Esophagus muscularis mucosa (tissue), 4 donors: ENCODE results near the gene XPO6. TPM values are rescaled to one million over a fixed set of nuclear protein-coding genes. Genes with fewer than 3 reads are reported as not detected.

Source experiments
- DNase-seq: peaks from one replicate; pipeline ENCODE4 v3.0.0-alpha.2; 2017; ENCODE audit errors: extremely low spot score
- H3K27ac ChIP-seq, 4 donors: fragments of 200-600 bp; sonication (generic); replicated peaks in 1 of 4; 1 replicate in 3 of 4; 2 replicates in 1 of 4; pipeline ENCODE4 v1.5.1; 2016 to 2019; ENCODE audit warnings: mild to moderate bottlenecking in 1 of 4
- H3K27me3 ChIP-seq, 4 donors: fragments of 200-600 bp; sonication (generic); one replicate each; pipeline versions ENCODE4 v1.5.1 to v1.6.0; 2016 to 2019
- H3K36me3 ChIP-seq, 4 donors: fragments of 200-600 bp; sonication (generic); one replicate each; pipeline ENCODE4 v1.5.1; 2016 to 2019
- H3K4me1 ChIP-seq, 4 donors: fragments of 200-600 bp; sonication (generic); one replicate each; pipeline ENCODE4 v1.5.1; 2016 to 2019
- H3K4me3 ChIP-seq, 4 donors: fragments of 200-600 bp; sonication (generic); 1 replicate in 2 of 4; 2 replicates in 2 of 4; pipeline ENCODE4 v1.5.1; 2016 to 2019; ENCODE audit warnings: mild to moderate bottlenecking in 4 of 4, moderate library complexity in 1 of 4
- H3K9me3 ChIP-seq, 4 donors: fragments of 200-600 bp; sonication (generic); 1 replicate in 3 of 4; 2 replicates in 1 of 4; pipeline ENCODE4 v1.5.1; 2016 to 2019
- EP300 ChIP-seq: sonication (generic); formaldehyde crosslinking; IDR thresholded peaks from one replicate; pipeline ENCODE4 v1.6.1; 2017; ENCODE audit warnings: antibody characterized with exemption
- POLR2A ChIP-seq: fragments of 450-650 bp; IDR thresholded peaks from one replicate; pipeline ENCODE4 v1.6.1; 2017; ENCODE audit warnings: antibody characterized with exemption, moderate library complexity, mild to moderate bottlenecking, low read depth
- POLR2AphosphoS5 ChIP-seq, 2 donors: sonication (generic); formaldehyde crosslinking; IDR thresholded peaks; one replicate each; pipeline ENCODE4 v1.6.1; 2017; ENCODE audit warnings: antibody characterized with exemption in 2 of 2
- WGBS: methylation state at CpG from one replicate; pipeline ENCODE4 v1.1.5; 2018; 5-methylcytosine and 5-hydroxymethylcytosine counted together
- intact Hi-C: fragments of 100-400 bp; cut with DNase I; formaldehyde crosslinking; loops from one replicate; pipeline ENCODE4 v1.15.1; 2023
- total RNA-seq, 4 donors: library from RNA; depleted of rRNA; stranded (reverse); fragments of >200 nt; gene quantifications; one replicate each; pipeline versions ENCODE4 v1.1.0 to v1.2.1, GENCODE V29; 2016
- TF ChIP-seq, protein P1 (sequence below), 3 experiments: fragments of 200-600 bp in 2 of 3; fragments of 450-650 bp in 1 of 3; sonication (generic) in 2 of 3; IDR thresholded peaks; one replicate each; pipeline ENCODE4 v1.5.1; 2017 to 2019; ENCODE audit warnings: antibody characterized with exemption in 3 of 3, mild to moderate bottlenecking in 2 of 3, moderate library complexity in 1 of 3

XPO6 gene
- total RNA-seq, 4 donors from 2014 or later, result 39.0 to 68.3 (median 51.1) TPM

DNA sequence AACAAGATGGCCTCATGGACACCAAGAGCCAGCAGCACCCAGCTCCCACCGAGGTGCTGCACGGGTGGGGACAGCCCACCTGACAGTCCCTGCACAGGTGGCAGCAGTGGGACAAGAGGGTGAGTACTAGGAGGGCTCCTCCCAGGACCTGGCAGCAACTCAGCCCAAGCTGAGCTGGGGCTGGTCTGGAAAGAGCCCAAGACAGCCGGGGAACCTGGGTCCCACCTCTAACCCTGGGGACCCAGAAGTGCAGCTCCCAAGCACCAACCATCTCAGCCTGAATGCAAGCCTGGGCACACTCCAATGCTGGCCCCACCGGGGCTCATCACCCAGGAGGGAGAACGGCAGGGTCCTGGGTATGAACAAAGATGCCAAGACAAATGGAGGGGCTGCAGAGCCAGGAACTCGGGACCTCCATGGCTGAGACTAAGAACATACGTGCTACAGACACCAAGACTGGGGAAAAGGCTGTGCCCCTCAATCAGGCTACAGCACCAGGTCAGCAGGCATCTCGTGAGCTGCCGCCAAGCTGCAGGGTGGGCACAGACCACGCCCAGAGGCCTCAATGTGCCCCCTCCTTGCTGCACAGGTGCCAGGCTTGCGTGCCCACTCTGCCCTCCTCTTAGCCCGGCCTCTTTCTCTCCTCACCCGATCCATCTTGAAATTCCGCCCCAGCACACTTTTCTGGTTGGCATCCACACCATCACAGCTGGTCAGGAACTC lies 110.8 kb downstream of the XPO6 start:
- 95% methylated on average over 9 of the region's 14 CpGs for WGBS
- no peaks in the 10 kb centered on the region for H3K27me3 ChIP-seq
- no peak for DNase-seq
- no peaks in the 10 kb centered on the region for H3K4me1 ChIP-seq
- H3K27ac ChIP-seq, result no peak overlapping the region
- TF ChIP-seq, protein P1, sequence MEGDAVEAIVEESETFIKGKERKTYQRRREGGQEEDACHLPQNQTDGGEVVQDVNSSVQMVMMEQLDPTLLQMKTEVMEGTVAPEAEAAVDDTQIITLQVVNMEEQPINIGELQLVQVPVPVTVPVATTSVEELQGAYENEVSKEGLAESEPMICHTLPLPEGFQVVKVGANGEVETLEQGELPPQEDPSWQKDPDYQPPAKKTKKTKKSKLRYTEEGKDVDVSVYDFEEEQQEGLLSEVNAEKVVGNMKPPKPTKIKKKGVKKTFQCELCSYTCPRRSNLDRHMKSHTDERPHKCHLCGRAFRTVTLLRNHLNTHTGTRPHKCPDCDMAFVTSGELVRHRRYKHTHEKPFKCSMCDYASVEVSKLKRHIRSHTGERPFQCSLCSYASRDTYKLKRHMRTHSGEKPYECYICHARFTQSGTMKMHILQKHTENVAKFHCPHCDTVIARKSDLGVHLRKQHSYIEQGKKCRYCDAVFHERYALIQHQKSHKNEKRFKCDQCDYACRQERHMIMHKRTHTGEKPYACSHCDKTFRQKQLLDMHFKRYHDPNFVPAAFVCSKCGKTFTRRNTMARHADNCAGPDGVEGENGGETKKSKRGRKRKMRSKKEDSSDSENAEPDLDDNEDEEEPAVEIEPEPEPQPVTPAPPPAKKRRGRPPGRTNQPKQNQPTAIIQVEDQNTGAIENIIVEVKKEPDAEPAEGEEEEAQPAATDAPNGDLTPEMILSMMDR (IDR thresholded peaks at IDR 0.05), result no peak
- no peak for TF ChIP-seq POLR2A
- no peak for TF ChIP-seq EP300
- no peak for TF ChIP-seq POLR2AphosphoS5 (IDR thresholded peaks at IDR 0.05)
- no peak overlapping the region for H3K4me3 ChIP-seq
- peaks cover 80 to 100% (median 91%) of the 10 kb centered on the region in 4 donors for H3K36me3 ChIP-seq
- intact Hi-C loops, result no loop called here
- no peaks in the 10 kb centered on the region for H3K9me3 ChIP-seq

DNA sequence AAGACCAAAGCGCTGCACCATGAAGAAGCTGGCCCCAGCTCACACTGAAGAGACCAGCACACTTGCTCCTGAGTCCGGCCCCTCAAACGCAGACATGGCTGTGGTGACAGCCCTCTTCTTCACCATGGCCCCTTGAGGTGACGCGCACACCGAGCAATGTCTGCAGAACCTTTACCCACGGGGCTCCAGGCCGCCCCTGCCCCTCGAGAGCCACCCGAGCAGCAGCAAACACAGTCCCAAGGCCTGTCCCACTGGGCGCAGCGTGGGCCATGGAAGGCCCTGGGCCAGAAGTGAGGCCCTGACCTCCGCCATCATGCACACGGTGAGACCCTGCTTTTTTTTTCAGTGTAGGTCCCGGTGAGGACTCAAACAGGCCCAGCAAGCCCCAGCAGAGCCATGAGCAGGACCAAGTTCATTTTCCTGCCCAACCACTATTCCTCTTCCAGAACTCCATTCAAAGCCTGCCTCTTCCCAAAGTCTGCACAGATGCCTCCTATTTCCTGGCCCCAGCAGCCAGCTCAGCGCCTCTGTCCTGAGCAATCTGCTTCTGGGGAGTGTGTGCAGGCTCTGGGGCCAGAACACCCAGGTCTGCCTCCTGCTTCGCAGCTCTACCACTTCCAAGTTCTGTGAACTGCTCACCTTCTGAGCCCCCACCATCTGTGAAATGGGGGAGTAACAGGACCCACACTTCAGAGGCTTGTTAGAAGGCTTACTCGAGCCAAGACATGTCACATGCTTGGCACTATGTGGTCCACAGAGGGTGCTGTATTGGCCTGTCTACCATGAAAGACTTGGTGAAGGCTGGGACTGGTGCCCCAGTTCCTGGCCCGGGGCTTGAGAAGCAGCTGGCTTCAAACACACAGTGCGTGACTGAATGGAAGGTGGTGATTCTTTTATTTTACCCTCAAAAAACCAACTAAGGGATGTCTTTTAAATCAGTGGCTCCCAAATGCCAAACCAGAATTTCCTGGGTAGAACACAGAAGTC lies 112.5 kb downstream of the XPO6 start:
- Histone ChIP-seq H3K4me3 (no peak overlapping the region), H3K27ac (no peak overlapping the region), H3K9me3 (no peaks in the 10 kb centered on the region), H3K27me3 (no peaks in the 10 kb centered on the region), H3K36me3 (peaks cover 63 to 85% (median 74%) of the 10 kb centered on the region in 4 donors), H3K4me1 (no peaks in the 10 kb centered on the region)
- intact Hi-C loops, result no loop called here
- WGBS, result 96% methylated on average over 16 of the region's 20 CpGs
- TF ChIP-seq, protein P1 (IDR thresholded peaks at IDR 0.05), result no peak
- TF ChIP-seq POLR2A, result no peak
- no peak for TF ChIP-seq EP300
- no peak for TF ChIP-seq POLR2AphosphoS5 (IDR thresholded peaks at IDR 0.05)
- DNase-seq, result no peak

DNA sequence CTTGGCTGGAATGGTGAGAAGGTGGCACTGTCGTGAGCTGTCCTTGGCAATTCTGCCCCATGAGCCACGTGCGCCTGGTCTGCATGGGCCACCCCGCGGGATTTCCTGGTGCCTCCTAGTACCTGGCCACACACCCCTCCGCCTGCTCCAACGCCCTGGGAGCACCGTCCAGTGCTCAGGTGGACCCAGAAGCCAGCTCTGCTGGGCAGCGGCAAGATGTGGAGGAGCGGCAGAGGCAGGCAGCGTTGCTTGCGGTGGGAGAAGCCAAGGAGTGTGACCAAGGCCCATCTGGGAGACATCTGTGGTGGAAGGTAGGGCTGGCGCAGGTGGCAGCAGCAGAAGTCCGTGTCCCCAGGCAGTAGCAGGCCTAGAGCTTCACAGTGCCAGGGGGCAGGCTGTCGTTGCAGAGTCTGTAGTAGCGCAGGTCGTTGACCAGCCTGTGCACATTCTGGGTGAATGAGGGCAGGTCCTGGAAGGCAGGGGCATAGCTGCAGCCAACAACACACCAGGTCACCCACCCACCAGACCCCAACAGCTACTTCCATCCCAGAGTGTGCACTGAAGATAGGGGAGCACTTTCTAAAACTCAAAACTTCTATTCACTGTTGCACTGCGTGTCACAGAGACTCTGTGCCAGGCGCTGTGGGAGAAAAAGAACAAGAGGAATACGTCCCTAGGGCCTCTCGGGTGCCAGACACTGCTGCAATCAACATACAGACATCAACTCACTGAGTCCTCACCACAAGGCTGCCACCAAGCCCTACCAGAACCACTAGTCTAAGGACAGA lies 113.4 kb downstream of the XPO6 start:
- 87% methylated on average over 10 of the region's 21 CpGs for WGBS
- no peaks in the 10 kb centered on the region for H3K27me3 ChIP-seq
- H3K27ac ChIP-seq, result no peak overlapping the region
- H3K4me1 ChIP-seq, result no peaks in the 10 kb centered on the region
- TF ChIP-seq POLR2A, result no peak
- TF ChIP-seq POLR2AphosphoS5 (IDR thresholded peaks at IDR 0.05), result no peak
- TF ChIP-seq, protein P1 (IDR thresholded peaks at IDR 0.05), result no peak
- TF ChIP-seq EP300, result no peak
- intact Hi-C loops, result no loop called here
- DNase-seq, result no peak
- no peaks in the 10 kb centered on the region for H3K9me3 ChIP-seq
- H3K36me3 ChIP-seq, result peaks cover 54 to 76% (median 67%) of the 10 kb centered on the region in 4 donors
- H3K4me3 ChIP-seq, result no peak overlapping the region

DNA sequence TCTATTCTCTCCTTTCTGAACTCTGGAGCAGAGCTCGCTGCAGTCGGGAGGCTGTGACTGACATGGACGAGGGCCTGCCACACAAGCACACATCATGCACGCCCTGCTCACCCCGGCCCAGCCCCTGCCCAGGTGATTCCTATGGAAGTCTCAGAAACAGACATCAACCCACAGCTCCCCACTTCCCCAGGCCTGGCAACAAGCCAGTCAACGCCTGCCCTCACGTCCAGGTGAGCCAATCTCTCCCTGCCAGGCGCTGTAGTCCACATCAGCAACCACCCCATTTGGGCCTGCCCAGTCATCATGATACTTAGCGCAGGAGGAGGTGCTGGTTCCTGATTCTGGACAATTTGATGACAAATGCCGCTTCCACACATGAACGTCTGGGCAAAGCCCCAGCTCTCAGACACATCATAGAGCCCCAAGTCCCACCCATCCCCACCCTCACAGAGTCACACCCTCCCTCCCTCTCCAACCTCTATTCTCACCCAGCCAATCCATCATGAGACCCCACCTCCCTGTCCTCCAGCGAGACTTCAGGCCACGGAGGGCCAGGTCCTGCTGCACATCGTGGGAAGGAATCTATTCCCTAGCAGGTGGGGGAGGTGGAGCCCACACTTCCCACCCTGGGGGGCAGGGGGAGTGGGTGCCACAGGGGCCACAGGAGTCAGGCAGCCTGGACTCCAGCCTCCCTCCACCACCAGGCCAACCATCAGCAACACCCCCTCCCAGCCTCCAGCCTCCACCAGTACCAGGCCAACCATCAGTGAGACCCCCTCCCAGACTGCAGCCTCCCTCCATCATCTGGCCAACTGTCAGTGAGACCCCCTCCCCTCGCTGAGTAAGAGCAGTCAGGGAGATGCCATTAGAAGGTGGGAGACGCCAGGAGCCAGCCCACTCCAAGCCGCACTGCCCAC lies 114.5 kb downstream of the XPO6 start:
- no peaks in the 10 kb centered on the region for H3K4me1 ChIP-seq
- no peak for DNase-seq
- H3K9me3 ChIP-seq, result no peaks in the 10 kb centered on the region
- H3K36me3 ChIP-seq, result peaks cover 49 to 65% (median 56%) of the 10 kb centered on the region in 4 donors
- intact Hi-C loops, result no loop called here
- H3K4me3 ChIP-seq, result no peak overlapping the region
- H3K27ac ChIP-seq, result no peak overlapping the region
- TF ChIP-seq EP300, result no peak
- TF ChIP-seq, protein P1 (IDR thresholded peaks at IDR 0.05), result no peak
- no peak for TF ChIP-seq POLR2A
- TF ChIP-seq POLR2AphosphoS5 (IDR thresholded peaks at IDR 0.05), result no peak
- WGBS, result 82% methylated on average over 16 of the region's 17 CpGs
- H3K27me3 ChIP-seq, result no peaks in the 10 kb centered on the region
